Measurements from ENCODE around the gene UBN1.

DNA sequence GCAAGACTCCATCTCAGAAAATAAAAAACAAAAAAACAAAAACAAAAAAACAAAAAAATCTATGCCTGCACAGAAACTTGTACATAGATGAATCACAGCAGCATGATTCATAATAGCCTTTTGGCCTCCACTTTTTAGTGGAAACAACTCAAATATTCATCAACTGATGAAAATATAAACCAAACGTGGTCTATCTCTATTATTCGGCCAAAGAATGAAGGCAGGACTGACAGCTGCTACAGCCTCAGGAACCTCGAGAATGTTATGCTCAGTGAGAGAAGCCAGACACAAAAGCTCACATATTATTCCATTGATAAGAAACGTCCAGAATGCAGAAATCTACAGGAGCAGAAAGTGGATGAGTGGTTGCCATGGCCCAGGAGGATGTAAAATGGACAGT, 69.8 kb downstream of the UBN1 start:
- TF ChIP-seq, protein P1, sequence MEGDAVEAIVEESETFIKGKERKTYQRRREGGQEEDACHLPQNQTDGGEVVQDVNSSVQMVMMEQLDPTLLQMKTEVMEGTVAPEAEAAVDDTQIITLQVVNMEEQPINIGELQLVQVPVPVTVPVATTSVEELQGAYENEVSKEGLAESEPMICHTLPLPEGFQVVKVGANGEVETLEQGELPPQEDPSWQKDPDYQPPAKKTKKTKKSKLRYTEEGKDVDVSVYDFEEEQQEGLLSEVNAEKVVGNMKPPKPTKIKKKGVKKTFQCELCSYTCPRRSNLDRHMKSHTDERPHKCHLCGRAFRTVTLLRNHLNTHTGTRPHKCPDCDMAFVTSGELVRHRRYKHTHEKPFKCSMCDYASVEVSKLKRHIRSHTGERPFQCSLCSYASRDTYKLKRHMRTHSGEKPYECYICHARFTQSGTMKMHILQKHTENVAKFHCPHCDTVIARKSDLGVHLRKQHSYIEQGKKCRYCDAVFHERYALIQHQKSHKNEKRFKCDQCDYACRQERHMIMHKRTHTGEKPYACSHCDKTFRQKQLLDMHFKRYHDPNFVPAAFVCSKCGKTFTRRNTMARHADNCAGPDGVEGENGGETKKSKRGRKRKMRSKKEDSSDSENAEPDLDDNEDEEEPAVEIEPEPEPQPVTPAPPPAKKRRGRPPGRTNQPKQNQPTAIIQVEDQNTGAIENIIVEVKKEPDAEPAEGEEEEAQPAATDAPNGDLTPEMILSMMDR (optimal IDR thresholded peaks at IDR 0.05 in 1 of 3, IDR thresholded peaks at IDR 0.05 in 1 of 3, conservative IDR thresholded peaks at IDR 0.05 in 1 of 3; ENCODE audit: extremely low read depth in 1 of 3, insufficient read depth in 2 of 3, low read length in 3 of 3): no peak
- TF ChIP-seq EZH2 (IDR thresholded peaks at IDR 0.05; ENCODE audit: low read length): no peak
